Femur (tissue), 1 donor: ENCODE measurements around the gene FXYD5.
A peak's percentile ranks its signal among the peaks of the same experiment; 100 is the strongest.
"Not testable (repeated sequence)": the region's sequence is repeated elsewhere in the genome, so short reads cannot be mapped to it uniquely, and the experiment has no call there.

Experiments
- DNase-seq: peaks from one replicate; pipeline ENCODE4 v3.0.0-alpha.2; 2017

FXYD5 gene

DNA sequence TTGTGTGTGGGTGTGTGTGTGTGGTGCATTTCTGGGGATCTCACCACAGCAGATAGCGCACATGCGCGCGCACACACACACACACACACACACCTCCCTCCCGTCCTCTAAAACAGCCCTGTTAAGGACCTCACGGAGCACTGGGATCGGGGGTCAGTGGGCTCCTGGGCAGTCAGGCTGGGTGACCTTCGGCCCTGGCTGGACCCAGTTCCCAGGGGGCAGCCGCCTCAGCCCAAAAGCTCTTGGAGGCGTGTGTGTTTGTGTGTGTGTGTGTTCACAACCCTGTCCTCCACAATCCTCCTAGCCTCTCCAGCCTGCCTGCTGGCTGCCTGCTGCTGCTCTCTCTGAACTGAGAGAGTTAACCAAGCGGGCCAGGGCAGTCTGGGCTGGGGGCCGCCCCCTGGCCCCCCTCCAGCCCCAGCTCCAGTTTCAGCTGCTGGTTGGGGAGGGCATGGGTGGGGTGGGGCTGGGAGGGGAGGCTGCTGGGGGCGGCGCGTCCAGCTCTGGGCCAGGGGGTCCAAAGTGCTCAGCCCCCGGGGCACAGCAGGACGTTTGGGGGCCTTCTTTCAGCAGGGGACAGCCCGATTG is 16.1 kb upstream of the FXYD5 start, which contains the start of gene FXYD1:
FXYD1 (plus strand) TSS at position 520 of the 588 bp plus-strand sequence. CDS start 1,256 bp downstream, outside the sequence.
- DNase-seq, result peak; percentile 90

- DNase-seq, result no peak
Measured at GRCh38 chr19:35140207-35140961, 14.2 kb upstream of the FXYD5 start.

GRCh38 chr19:35140962-35141836 is 13.3 kb upstream of the FXYD5 start:
- peak; percentile 95 for DNase-seq

GRCh38 chr19:35141837-35142605 is 12.5 kb upstream of the FXYD5 start:
- DNase-seq, result no peak

DNA sequence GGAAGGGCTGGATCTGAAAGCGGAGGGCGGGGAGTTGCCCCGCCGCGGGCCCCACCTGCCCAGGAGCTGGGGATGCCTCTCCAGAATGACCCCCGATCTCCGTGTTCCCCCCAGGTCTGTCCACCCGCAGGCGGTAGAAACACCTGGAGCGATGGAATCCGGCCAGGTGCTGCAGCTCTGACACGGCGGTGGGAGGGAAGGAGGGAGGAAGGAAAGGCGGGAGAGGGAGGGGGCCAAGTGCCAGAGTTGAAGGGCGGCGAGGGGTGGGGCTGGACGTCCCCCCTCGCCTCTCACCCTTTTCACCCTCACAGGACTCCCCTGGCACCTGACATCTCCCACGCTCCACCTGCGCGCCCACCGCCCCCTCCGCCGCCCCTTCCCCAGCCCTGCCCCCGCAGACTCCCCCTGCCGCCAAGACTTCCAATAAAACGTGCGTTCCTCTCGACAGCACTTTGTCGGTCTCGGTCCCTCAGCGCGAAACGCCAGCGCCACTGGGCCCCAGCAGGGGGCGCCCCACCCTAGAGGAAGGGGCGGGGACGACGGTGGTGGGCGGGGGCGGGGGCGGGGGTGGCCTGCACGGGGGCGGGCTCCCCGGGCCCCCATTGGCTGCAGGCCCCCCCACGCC is 11.8 kb upstream of the FXYD5 start:
- peak; percentile 65 for DNase-seq

DNA sequence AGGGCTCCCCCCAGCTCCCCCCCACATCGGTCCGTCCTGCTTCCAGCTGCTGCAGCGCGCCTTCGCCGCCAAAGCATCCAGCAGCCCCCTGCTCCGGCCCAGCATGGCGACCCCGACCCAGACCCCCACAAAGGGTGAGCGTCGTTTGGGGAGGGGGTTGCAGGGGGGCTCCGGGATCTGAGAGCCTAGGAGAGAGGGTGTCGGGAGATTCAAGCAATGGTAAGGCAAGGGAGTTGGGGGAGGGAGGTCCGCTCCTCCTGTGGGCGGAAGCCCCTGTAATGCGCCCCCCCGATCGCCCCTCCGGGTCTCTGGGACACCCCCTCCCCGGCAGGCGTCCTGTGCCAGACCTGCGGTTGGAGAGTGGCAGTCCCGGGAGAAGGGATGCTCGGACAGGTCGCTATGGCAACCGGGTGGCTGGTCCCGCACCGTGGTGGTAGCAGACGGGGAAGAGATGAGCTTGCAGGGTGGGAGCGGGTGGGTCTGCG is 11.3 kb upstream of the FXYD5 start, which contains the start of gene FXYD7:
FXYD7 (plus strand) TSS at position 25 of the 485 bp plus-strand sequence; CDS start at position 104, 79 bp downstream.
- peak; percentile 56 for DNase-seq

- DNase-seq, result no peak
Measured at GRCh38 chr19:35143818-35144217, 10.7 kb upstream of the FXYD5 start.

- DNase-seq, result no peak
Measured at GRCh38 chr19:35144259-35144599, 10.3 kb upstream of the FXYD5 start.

- DNase-seq, result no peak
Measured at GRCh38 chr19:35144600-35145436, 9.7 kb upstream of the FXYD5 start.

DNA sequence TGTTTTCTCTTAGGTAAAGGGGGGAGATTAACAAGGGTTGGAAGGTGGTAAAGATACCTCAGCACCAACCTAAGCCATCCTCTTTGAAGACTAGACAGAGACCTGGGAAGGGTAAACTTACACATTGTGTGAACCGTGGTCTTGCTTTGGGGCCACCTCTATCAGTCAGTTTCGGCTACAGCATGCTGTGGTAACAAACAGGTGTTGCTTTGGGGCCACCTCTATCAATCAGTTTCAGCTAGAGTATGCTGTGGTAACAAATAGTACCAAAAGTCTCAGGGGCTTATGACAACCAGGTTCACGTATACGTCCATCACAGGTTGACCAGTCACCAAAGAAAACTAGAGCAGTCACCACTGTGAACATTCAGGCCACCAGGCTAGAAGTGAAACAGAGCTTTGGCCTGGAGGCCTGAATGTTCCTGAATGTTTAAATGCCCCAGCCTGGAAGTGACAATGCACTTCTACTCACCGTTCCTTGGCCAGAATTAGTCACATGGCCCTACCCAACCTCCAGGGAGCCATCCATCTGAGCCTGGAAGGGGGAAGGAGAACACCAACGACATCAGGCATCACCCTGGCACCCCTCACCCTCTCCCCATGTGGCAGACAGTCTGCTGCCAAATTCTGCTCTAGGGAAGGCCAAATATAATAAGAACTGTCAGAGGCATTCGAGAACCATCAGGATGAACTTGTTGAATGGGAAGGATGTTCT is 7.6 kb upstream of the FXYD5 start:
- no peak for DNase-seq

- DNase-seq, result no peak
Measured at GRCh38 chr19:35149463-35149862, 5.1 kb upstream of the FXYD5 start.

DNA sequence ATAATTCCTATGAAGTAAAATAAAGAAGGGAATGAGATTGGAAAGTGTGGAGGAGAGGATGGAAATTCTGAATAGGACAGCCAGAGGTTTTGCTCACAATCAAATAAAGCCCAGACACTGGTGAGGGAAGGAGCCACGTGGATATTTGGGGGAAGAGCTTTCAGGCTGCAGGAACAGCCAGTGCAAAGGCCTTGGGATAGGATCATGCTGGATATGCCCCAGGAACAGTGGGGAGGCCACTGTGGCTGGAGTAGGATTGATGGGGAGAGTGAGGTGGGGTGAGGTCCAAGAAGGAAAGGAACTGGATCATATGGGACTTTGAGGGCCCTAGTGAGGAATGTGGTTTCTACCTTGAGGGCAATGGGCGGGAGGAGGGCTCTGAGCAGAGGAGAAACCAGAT is 4.1 kb upstream of the FXYD5 start:
- no peak for DNase-seq

GRCh38 chr19:35151273-35152065 is 3.1 kb upstream of the FXYD5 start:
- DNase-seq, result no peak

DNA sequence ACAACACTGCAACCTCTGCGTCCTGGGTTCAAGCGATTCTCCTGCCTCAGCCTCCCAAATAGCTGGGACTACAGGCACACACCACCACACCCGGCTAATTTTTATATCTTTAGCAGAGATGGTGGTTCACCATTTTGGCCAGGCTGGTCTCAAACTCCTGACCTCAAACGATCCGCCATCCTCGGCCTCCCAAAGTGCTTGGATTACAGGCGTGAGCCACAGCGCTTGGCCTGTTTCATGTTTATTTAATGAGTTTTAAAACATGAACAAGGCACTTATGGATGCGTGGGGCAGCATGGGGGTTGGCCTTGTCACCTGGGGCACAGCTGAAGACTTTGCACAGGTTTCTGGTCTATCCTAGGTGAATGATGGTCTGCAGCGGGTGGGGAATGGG is 1.4 kb upstream of the FXYD5 start:
- DNase-seq, result not testable (repeated sequence)

DNA sequence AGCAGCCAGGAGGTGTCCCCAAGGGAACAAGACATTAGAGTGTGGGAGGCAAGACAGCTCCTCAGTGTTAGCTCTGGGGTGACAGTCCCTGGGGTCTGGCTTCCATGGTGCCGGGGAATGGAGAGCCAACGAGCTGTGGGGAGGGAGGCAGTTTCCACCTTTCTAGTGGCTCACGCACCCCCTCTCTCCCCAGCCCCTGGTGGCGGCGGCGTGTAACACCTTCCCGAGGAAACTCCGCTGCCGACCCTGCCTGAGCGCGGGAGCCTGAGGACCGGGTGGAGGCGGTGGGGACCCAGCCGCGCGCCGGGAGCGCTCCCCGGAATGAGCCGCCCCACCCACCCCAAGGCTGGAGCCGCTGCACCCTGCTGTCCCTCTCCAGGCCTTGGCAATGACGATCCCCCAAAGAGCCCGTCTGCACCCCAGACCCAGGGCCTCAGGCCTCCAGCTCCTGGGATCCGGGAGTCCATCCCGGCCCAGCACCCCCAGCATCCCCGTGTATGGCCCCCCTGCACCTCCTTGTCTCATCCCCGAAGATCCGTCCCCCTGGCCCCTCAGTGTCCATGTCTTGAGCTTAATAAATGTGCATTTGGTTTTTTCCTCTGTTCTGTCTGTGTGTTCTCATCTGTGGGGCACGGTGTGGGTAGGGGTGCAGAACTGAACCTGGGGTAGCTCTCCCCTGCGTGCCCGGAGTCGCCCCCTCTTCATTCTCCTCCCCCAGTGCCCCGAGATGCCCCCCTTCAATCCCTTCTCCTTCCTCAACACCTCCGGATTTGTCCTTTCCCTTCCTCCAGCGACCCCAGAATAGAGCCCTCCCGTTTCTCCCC is 622 bp upstream of the FXYD5 start:
- no peak for DNase-seq

- DNase-seq, result no peak
Measured at GRCh38 chr19:35155441-35155840, 906 bp downstream of the FXYD5 start.

GRCh38 chr19:35155981-35156672 is 1.6 kb downstream of the FXYD5 start:
- DNase-seq, result no peak

DNA sequence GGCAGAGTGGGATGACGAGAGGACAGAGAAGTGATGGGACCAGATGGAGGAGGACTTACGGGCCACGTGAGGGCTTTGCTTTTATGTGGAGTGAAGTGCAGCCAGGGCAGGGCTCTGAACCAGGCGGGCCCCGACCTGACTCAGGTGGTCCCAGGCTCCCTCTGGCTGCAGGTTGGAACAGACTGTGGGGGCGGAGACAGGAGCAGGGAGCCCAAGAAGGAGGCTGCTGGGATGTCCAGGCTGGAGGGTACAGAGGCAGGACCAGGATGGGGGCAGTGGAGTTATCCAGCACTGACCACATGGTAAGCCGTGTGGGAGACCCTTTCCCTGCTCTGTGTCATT is 2.1 kb downstream of the FXYD5 start:
- no peak for DNase-seq
